NCI-H2029 treated with DMSO at 0.1 percent for 48 hours (cell line): ENCODE data around the gene ANKRD55.
"Not testable (repeated sequence)": the region's sequence is repeated elsewhere in the genome, so short reads cannot be mapped to it uniquely, and the experiment has no call there.

Experiments used
- DNase-seq: peaks from one replicate; lab custom pipeline; 2025; lab: John Stamatoyannopoulos, UW

The ANKRD55 gene

GRCh38 chr5:56102889-56103288 is 130.2 kb downstream of the ANKRD55 start:
- no peak for DNase-seq

DNA sequence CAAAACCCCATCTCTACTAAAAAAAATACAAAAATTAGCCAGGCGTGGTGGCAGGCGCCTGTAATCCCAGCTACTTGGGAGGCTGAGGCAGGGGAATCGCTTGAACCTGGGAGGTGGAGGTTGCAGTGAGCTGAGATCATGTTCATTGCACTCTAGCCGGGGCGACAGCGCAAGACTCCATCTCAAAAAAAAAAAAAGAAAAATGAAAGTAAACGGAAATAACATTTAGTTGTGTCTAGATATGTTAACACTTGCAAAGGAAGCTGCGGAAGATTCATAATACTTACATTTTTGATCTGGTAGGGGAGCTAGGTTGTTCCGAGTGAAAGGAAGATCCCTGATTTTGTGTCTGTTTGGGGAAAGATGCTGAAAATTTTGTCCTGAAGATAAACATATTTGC is 130.9 kb downstream of the ANKRD55 start:
- DNase-seq, result not testable (repeated sequence)

- DNase-seq, result no peak
These were observed 131.9 kb downstream of the ANKRD55 start for GRCh38 chr5:56101180-56101579.

GRCh38 chr5:56100439-56101176 is 132.5 kb downstream of the ANKRD55 start:
- DNase-seq, result no peak

GRCh38 chr5:56099346-56099745 is 133.8 kb downstream of the ANKRD55 start:
- no peak for DNase-seq

GRCh38 chr5:56097055-56097454 is 136.1 kb downstream of the ANKRD55 start:
- no peak for DNase-seq

DNA sequence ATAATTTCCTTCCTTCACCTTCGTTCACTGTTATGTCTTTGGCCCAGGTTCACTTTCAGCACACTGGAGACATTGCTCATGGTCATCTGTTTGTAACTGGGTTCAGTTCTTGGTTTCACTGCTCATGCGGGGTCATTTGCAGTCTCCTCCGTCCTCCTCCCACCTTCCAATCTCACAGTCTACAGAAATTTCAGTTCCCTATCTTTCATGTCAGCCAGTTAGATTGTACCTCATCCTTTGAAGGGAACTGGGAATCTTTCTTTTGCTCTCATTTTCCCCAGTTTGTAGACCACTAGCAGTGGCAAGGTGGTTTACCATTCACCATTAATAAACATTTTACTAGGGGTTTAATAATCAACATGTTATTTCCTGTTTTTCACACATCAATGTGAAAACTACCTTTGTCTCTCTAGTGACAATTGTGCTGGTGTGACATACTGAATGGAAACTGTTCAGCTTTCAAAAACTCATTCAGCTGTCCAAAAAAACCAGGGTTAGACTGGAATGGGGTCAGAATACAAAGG is 137.5 kb downstream of the ANKRD55 start:
- DNase-seq, result no peak

- no peak for DNase-seq
These were observed 138.4 kb downstream of the ANKRD55 start for GRCh38 chr5:56094579-56095361.

DNA sequence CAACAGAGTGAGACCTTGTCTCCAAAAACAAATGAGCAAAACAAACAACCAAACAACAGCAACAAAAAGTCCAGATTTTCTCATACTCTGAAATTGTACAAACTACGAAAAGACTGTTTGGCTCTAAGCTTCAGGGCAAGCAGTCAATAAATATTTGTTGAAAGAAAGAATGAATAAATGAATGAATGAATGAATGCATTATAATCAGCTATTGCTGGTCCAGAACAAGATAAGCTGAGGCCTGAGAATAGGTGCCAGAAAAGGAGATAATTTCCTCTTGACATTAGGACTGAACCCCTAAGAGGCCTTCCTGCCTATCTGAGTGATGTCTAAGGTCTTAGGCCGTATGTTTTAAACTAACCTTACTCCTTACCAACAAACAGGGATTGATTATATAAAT is 139.2 kb downstream of the ANKRD55 start:
- no peak for DNase-seq

- no peak for DNase-seq
These were observed 141.0 kb downstream of the ANKRD55 start for GRCh38 chr5:56092115-56092514.

- no peak for DNase-seq
These were observed 141.5 kb downstream of the ANKRD55 start for GRCh38 chr5:56091664-56092063.

GRCh38 chr5:56090793-56091460 is 142.2 kb downstream of the ANKRD55 start:
- DNase-seq, result no peak

- peak; percentile 29 for DNase-seq
These were observed 143.9 kb downstream of the ANKRD55 start for GRCh38 chr5:56088967-56089829.

DNA sequence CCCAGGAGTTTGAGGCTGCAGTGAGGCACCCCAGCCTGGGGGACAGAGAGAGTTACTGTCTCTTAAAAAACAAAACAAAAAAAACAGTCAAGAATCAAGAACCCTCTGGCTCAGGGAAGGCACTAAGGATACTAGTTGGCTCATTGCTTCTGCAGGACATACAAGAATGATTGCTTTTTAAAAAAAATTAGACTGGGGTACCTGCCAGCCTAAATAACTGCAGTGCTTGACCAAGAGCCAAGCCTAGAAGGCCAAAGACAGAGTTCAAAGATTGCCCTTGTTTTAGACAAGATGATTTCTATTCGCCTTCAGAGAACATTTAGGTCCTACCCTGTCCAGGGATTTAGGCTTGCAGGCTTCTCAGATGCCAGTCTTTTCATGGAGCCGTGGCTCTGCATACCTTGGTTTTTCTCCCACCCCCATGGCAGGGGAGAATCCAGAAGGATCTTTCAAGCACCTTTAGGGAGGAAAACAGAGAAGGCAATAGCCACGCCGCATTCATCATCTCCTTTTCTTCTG is 144.6 kb downstream of the ANKRD55 start:
- DNase-seq, result no peak

DNA sequence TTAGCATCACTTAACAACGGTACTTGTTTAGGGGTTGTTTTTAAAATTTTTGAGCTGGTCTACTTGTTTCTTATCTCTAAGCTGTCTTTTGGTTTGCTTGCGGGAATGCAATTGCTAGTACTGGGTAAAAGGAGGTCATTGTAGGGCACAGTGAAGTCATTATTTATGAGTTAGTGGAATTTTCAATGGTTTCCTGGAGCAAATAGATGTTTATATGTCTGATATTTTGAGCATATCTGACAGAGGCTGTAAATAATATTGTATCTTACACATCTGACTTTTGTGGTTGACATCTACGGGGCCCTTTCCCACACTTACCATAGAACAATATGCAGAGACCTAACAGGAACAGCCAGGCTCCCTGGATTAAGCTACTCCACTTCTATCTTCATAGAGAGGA is 147.9 kb downstream of the ANKRD55 start:
- DNase-seq, result no peak

DNA sequence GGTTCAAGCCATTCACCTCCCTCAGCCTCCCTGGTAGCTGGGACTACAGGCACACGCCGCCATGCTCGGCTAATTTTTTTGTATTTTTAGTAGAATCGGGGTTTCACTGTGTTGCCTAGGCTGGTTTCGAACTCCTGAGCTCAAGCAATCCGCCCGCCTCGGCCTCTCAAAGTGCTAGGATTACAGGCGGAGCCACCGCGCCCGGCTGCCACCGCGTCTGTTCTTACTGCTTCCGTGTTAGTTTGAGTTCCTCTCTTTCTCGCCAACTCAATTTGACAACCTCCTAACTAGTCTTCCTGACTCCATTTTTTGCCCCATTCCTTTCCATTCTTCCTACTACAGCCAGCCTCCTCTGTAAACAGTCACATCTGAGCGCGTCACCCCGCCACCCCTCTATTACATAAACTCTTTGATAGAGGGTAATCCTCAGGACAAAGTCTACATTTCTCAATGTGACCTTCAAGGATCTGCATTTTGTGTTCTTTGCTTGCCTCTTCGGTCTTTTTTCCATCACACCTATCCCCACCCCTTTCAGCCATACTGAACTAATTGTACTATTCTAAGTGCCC is 149.8 kb downstream of the ANKRD55 start:
- DNase-seq, result no peak

GRCh38 chr5:56081053-56081642 is 152.0 kb downstream of the ANKRD55 start:
- not testable (repeated sequence) for DNase-seq

GRCh38 chr5:56080375-56081052 is 152.6 kb downstream of the ANKRD55 start:
- no peak for DNase-seq

DNA sequence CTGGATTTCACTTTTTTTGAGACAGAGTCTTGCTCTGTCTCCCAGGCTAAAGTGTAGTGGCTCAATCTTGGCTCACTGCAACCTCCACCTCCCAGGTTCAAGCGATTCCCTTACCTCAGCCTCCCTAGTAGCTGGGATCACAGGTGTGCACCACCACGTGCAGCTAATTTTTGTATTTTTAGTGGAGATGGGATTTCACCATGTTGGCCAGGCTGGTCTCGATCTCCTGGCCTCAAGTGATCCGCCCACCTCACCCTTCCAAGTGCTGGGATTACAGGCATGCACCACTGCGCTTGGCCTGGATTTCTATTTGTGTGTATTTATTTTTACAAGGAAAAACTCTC is 154.0 kb downstream of the ANKRD55 start:
- not testable (repeated sequence) for DNase-seq
